Measurements from ENCODE around the gene CCDC77.
A peak's percentile ranks its signal among the peaks of the same experiment; 100 is the strongest.

The CCDC77 gene

GRCh38 chr12:454833-455232, 53.4 kb downstream of the CCDC77 start:
- no peak for DNase-seq

- DNase-seq, result no peak
Measured at GRCh38 chr12:455821-456220, 54.4 kb downstream of the CCDC77 start.

- no peak for DNase-seq
Measured at GRCh38 chr12:457676-458075, 56.2 kb downstream of the CCDC77 start.

GRCh38 chr12:459050-459429, 57.6 kb downstream of the CCDC77 start:
- no peak for DNase-seq

GRCh38 chr12:459430-460258, 58.2 kb downstream of the CCDC77 start, which contains the start of gene B4GALNT3:
Gene B4GALNT3, plus strand, starts transcription at chr12:459939. Its CDS starts 438 bp downstream, at chr12:460377.
- DNase-seq, result peak; percentile 78

GRCh38 chr12:460261-461230, 59.1 kb downstream of the CCDC77 start:
- DNase-seq, result peak; percentile 78

- no peak for DNase-seq
Measured at GRCh38 chr12:461425-461824, 60.0 kb downstream of the CCDC77 start.

GRCh38 chr12:462936-463705, 61.7 kb downstream of the CCDC77 start:
- DNase-seq, result no peak

GRCh38 chr12:464484-465267, 63.2 kb downstream of the CCDC77 start:
- DNase-seq, result no peak

- DNase-seq, result no peak
Measured at GRCh38 chr12:466039-466438, 64.6 kb downstream of the CCDC77 start.

GRCh38 chr12:466762-467161, 65.3 kb downstream of the CCDC77 start:
- DNase-seq, result no peak

- DNase-seq, result no peak
Measured at GRCh38 chr12:467591-467990, 66.1 kb downstream of the CCDC77 start.

GRCh38 chr12:468671-469389, 67.4 kb downstream of the CCDC77 start:
- no peak for DNase-seq

GRCh38 chr12:470133-470532, 68.7 kb downstream of the CCDC77 start:
- DNase-seq, result no peak

GRCh38 chr12:473198-473597, 71.8 kb downstream of the CCDC77 start:
- no peak for DNase-seq

- no peak for DNase-seq
Measured at GRCh38 chr12:473863-474577, 72.6 kb downstream of the CCDC77 start.

GRCh38 chr12:475286-475685, 73.8 kb downstream of the CCDC77 start:
- DNase-seq, result no peak

- no peak for DNase-seq
Measured at GRCh38 chr12:479161-479560, 77.7 kb downstream of the CCDC77 start.

GRCh38 chr12:480831-481816, 79.7 kb downstream of the CCDC77 start:
- no peak for DNase-seq

Data from activated effector memory CD4-positive, alpha-beta T cell treated with anti-CD3 and anti-CD28 coated beads, Interleukin-2, amount 50 U/mL, for 16 hours (primary cell).